NCI-H345 treated with DMSO at 0.1 percent for 48 hours (cell line): Measurements from ENCODE around the gene SLC5A12.
A peak's percentile ranks its signal among the peaks of the same experiment; 100 is the strongest.
"Not testable (repeated sequence)": the region's sequence is repeated elsewhere in the genome, so short reads cannot be mapped to it uniquely, and the experiment has no call there.

Experiments used
- DNase-seq: peaks from one replicate; lab custom pipeline; 2025; ENCODE audit not compliant: unreplicated experiment; lab: John Stamatoyannopoulos, UW

Gene SLC5A12

DNA sequence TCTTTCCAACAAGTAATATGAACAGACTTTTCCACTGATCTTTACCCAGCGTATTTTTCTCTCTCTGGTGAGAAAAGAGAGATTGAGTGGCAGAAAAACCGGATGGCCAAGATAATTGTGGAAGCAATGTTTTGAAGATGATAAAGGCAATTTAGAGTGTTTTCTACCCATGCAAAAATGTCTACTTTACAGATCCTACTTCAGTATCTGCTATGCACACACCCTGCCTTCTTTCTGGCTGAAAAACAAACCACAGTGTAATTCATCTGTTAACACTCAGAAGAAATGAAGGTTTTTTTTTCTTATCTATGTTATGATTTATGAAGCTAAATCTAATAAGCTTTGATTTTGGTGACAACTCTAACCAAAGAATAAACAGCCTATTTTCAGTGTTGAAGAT, 56.8 kb downstream of the SLC5A12 start:
- no peak for DNase-seq

GRCh38 chr11:26662916-26663315, 58.9 kb downstream of the SLC5A12 start:
- no peak for DNase-seq

DNA sequence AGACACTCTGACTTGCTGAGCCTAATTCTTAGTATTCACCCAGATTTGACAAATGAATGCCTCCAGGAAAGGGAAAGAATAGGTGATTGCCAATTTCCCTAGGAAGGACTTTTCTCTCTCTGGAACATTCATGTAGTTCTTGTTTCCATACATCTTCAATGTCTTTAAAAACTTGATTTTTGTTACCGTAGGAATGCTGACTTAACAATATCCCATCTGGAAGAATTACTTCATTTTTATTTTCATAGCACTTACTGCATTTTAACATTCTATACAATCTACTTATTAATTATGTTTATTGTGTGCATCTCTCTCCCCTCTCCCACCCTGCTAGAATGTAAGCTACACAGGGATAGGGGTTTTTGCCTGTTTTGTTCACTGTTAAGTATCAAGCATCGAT, 66.6 kb downstream of the SLC5A12 start:
- no peak for DNase-seq

DNA sequence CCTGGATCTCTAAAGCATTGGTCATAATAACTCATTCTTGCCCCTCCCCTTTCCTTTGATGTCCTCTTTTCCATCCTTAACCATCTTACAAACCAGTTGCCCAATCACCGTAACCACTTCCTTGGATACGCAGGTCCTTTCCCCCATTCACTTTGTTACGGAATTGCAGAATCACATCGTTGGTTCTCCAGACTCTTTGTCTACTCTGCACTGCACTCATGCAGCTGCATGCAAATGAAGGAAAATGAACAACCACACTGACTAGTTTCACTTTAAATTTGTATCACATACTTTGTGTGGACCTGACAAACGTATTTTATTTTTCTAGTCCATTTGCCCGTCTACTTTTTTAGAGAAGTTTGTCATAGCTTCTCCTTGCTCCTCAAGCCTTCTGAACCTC, 69.9 kb downstream of the SLC5A12 start:
- no peak for DNase-seq

DNA sequence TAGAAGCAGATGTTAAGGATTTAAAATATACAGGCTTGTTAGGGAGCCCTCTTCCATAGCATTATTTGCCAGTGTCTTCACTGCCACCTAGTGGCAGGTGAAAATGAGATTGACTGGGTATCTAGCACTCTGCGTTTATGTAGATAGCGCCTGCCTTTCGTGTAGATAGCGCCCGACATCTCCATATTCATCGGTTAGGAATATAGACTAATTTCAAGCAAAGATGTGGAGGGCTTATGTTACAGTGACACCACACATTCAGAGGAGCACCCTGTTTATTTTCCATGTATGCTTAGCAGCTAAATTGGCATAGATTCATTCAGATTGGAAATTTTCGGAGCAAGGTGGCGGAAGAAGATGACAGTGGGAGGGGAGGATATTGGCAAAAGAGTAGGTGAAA, 72.0 kb downstream of the SLC5A12 start:
- DNase-seq = peak; percentile 23

- DNase-seq = not testable (repeated sequence)
These were observed 78.5 kb downstream of the SLC5A12 start for GRCh38 chr11:26643314-26643713.

DNA sequence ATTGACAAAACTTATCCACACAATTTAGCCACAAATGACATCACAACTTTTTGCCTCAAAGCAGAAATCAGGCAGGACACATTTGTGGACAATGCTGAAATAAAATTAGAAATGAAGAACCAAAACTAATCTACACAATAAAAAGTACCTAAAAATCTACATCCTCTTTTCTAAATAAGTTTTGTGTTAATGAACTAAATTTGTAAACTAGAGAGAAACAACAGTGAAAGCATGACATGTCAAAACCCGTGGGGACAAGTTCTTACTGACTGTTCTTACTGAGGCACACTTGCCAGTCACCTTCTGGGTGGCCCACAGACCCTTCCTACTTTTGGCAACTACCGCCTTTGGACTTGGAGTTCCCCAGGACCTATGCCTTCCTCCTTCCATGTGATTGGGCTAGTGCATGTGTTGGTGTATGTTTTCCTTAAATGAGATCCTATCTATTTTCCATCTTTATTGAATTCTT, 89.1 kb downstream of the SLC5A12 start:
- DNase-seq = no peak

- no peak for DNase-seq
These were observed 95.5 kb downstream of the SLC5A12 start for GRCh38 chr11:26626346-26626745.

- no peak for DNase-seq
These were observed 98.7 kb downstream of the SLC5A12 start for GRCh38 chr11:26623076-26623659.

DNA sequence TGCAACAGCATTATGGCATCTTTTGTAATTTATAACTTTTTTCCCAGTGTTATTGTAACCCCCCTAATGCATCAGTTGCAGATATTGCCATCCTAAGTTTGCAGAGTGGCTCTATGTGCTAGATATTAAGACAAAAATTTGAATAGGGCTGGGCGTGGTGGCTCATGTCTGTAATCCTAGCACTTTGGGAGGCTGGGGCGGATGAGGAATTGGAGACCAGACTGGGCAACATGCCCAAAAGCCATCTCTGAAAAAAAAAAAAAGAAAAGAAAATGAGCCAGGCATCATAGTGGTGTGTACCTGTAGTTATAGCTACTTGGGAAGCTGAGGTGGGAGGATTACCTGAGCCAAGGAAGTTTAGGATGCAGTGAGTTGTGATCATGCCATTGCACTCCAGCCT, 99.7 kb downstream of the SLC5A12 start:
- DNase-seq = no peak

DNA sequence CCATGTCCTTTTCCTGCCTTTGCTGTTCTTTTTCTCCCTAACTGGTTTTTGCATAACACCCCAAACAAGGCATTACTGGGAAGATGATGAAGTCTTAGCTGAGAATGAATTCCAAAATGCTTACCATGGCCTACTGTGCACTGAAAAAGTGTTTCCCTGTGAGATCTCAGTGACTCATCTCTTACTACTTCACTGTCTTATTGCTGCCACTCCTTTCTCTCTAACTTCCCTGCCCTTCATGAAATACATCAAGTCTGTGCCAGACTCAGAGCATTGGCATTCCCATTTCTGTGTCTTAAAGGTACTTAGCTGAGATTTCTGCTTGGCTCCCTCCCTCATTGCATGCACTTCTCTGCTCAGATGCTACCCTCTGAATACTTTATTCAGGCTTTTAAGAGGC, 100.7 kb downstream of the SLC5A12 start:
- DNase-seq = no peak

- DNase-seq = no peak
These were observed 101.4 kb downstream of the SLC5A12 start for GRCh38 chr11:26620282-26621045.

GRCh38 chr11:26618441-26618840, 103.4 kb downstream of the SLC5A12 start:
- no peak for DNase-seq
